Tibial nerve (tissue), 4 donors: ENCODE measurements around the gene TERT. TPM values are rescaled to one million over a fixed set of nuclear protein-coding genes. Genes with fewer than 3 reads are reported as not detected.

Experiments
- DNase-seq, 2 donors: peaks; one replicate each; pipeline ENCODE4 v3.0.0-alpha.2; 2019; ENCODE audit warnings: low spot score in 2 of 2
- H3K27ac ChIP-seq, 4 donors: fragments of 200-600 bp; sonication (generic) in 3 of 4; one replicate each; pipeline ENCODE4 v1.5.1; 2017 to 2019; ENCODE audit warnings: mild to moderate bottlenecking in 1 of 4
- H3K27me3 ChIP-seq, 2 donors: fragments of 200-600 bp; sonication (generic) in 1 of 2; one replicate each; pipeline versions ENCODE4 v1.5.1 to v1.6.0; 2017 to 2019
- H3K36me3 ChIP-seq, 3 donors: fragments of 200-600 bp; sonication (generic); one replicate each; pipeline ENCODE4 v1.5.1; 2018 to 2019
- H3K4me1 ChIP-seq, 4 donors: fragments of 200-600 bp; sonication (generic) in 3 of 4; one replicate each; pipeline ENCODE4 v1.5.1; 2017 to 2019
- H3K4me3 ChIP-seq, 4 donors: fragments of 200-600 bp; sonication (generic) in 3 of 4; one replicate each; pipeline ENCODE4 v1.5.1; 2017 to 2019; ENCODE audit warnings: mild to moderate bottlenecking in 1 of 4, moderate library complexity in 1 of 4
- H3K9me3 ChIP-seq, 4 donors: fragments of 200-600 bp; sonication (generic) in 3 of 4; one replicate each; pipeline ENCODE4 v1.5.1; 2017 to 2019
- CTCF ChIP-seq, 5 experiments: fragments of 200-600 bp in 3 of 5; fragments of 450-650 bp in 2 of 5; sonication (generic) in 3 of 5; IDR thresholded peaks; one replicate each; pipeline ENCODE4 v1.5.1; 2016 to 2019; ENCODE audit warnings: antibody characterized with exemption in 5 of 5, mild to moderate bottlenecking in 3 of 5, moderate library complexity in 2 of 5
- EP300 ChIP-seq, 2 donors: sonication (generic); formaldehyde crosslinking; IDR thresholded peaks; one replicate each; pipeline ENCODE4 v1.6.1; 2017; ENCODE audit warnings: antibody characterized with exemption in 2 of 2, mild to moderate bottlenecking in 1 of 2
- POLR2A ChIP-seq, 2 donors: fragments of 450-650 bp; IDR thresholded peaks; one replicate each; pipeline ENCODE4 v1.6.1; 2017; ENCODE audit warnings: antibody characterized with exemption in 2 of 2, mild to moderate bottlenecking in 2 of 2, moderate library complexity in 2 of 2
- WGBS, 2 donors: methylation state at CpG; one replicate each; pipeline ENCODE4 v1.1.5; 2018; 5-methylcytosine and 5-hydroxymethylcytosine counted together
- total RNA-seq, 4 donors: library from RNA; depleted of rRNA; stranded (reverse); fragments of >200 nt; gene quantifications; one replicate each; pipeline ENCODE4 v1.1.0, GENCODE V29; 2016

Gene TERT
- total RNA-seq, 4 donors from 2014 or later: not detected

- WGBS, 2 donors: 89 to 92% methylated on average over 10 of the region's 10 CpGs
- no peak overlapping the region for H3K27ac ChIP-seq
- TF ChIP-seq EP300 (IDR thresholded peaks at IDR 0.05) (no peak), CTCF (IDR thresholded peaks at IDR 0.05) (no peak), POLR2A (IDR thresholded peaks at IDR 0.05) (no peak)
- H3K4me3 ChIP-seq: no peak overlapping the region
- DNase-seq: no peak
- no peaks in the 10 kb centered on the region for H3K27me3 ChIP-seq
- peaks cover 0 to 60% (median 0%) of the 10 kb centered on the region in 4 donors for H3K9me3 ChIP-seq
- no peaks in the 10 kb centered on the region for H3K4me1 ChIP-seq
- H3K36me3 ChIP-seq: no peaks in the 10 kb centered on the region
Measured at GRCh38 chr5:1261643-1262042, 33.2 kb downstream of the TERT start.

GRCh38 chr5:1259806-1260480 lies 34.9 kb downstream of the TERT start:
- Histone ChIP-seq H3K36me3 (no peaks in the 10 kb centered on the region), H3K4me1 (no peaks in the 10 kb centered on the region)
- 93 to 94% methylated on average over 23 of the region's 23 CpGs for WGBS, 2 donors

GRCh38 chr5:1257841-1258240 lies 37.0 kb downstream of the TERT start:
- no peak for DNase-seq
- H3K4me1 ChIP-seq: no peaks in the 10 kb centered on the region
- no peaks in the 10 kb centered on the region for H3K36me3 ChIP-seq
- H3K9me3 ChIP-seq: peaks cover 0 to 42% (median 0%) of the 10 kb centered on the region in 4 donors
- no peak overlapping the region for H3K4me3 ChIP-seq
- WGBS, 2 donors: 90 to 95% methylated on average over 12 to 13 of the region's 13 CpGs
- no peak for TF ChIP-seq CTCF (IDR thresholded peaks at IDR 0.05)
- TF ChIP-seq EP300 (IDR thresholded peaks at IDR 0.05): no peak
- no peak for TF ChIP-seq POLR2A (IDR thresholded peaks at IDR 0.05)
- H3K27me3 ChIP-seq: no peaks in the 10 kb centered on the region
- H3K27ac ChIP-seq: no peak overlapping the region

More at GRCh38 chr5:1259806-1260480, 34.9 kb downstream of the TERT start:
- Histone ChIP-seq H3K9me3 (peaks cover 0 to 57% (median 0%) of the 10 kb centered on the region in 4 donors), H3K27ac (no peak overlapping the region), H3K27me3 (no peaks in the 10 kb centered on the region), H3K4me3 (no peak overlapping the region)
- no peak for TF ChIP-seq POLR2A (IDR thresholded peaks at IDR 0.05)
- no peak for TF ChIP-seq EP300 (IDR thresholded peaks at IDR 0.05)
- TF ChIP-seq CTCF (IDR thresholded peaks at IDR 0.05): no peak
- no peak for DNase-seq

GRCh38 chr5:1257363-1257762 lies 37.5 kb downstream of the TERT start:
- no peak for DNase-seq
- H3K27ac ChIP-seq: no peak overlapping the region
- no peaks in the 10 kb centered on the region for H3K4me1 ChIP-seq
- H3K4me3 ChIP-seq: no peak overlapping the region
- TF ChIP-seq EP300 (IDR thresholded peaks at IDR 0.05): no peak
- no peak for TF ChIP-seq CTCF (IDR thresholded peaks at IDR 0.05)
- no peak for TF ChIP-seq POLR2A (IDR thresholded peaks at IDR 0.05)
- 74 to 81% methylated on average over 17 of the region's 17 CpGs for WGBS, 2 donors
- no peaks in the 10 kb centered on the region for H3K27me3 ChIP-seq
- peaks cover 0 to 37% (median 0%) of the 10 kb centered on the region in 4 donors for H3K9me3 ChIP-seq
- H3K36me3 ChIP-seq: no peaks in the 10 kb centered on the region

GRCh38 chr5:1256776-1257175 lies 38.1 kb downstream of the TERT start:
- Histone ChIP-seq H3K4me3 (no peak overlapping the region), H3K27me3 (no peaks in the 10 kb centered on the region), H3K27ac (no peak overlapping the region), H3K36me3 (no peaks in the 10 kb centered on the region), H3K9me3 (peaks cover 0 to 31% (median 0%) of the 10 kb centered on the region in 4 donors), H3K4me1 (no peaks in the 10 kb centered on the region)
- no peak for DNase-seq
- 79 to 100% methylated on average over 4 to 10 of the region's 23 CpGs for WGBS, 2 donors
- no peak for TF ChIP-seq EP300 (IDR thresholded peaks at IDR 0.05)
